Measurements from ENCODE around the gene FBXL7. TPM values are rescaled to one million over a fixed set of nuclear protein-coding genes. Genes with fewer than 3 reads are reported as not detected.

Gene FBXL7
- total RNA-seq, 1 donor from 2014 or later = not detected

- Mint-ChIP-seq H3K9me3 (peaks cover 21% of the 10 kb centered on the region), H3K4me1 (ENCODE audit: low read depth) (no peaks in the 10 kb centered on the region), H3K27me3 (ENCODE audit: low read depth) (no peaks in the 10 kb centered on the region), H3K4me3 (ENCODE audit: low read depth) (no peak overlapping the region), H3K27ac (no peak overlapping the region), H3K36me3 (ENCODE audit: low read depth) (no peaks in the 10 kb centered on the region)
- intact Hi-C loops (cut with micrococcal nuclease) = no loop called here
- DNase-seq (ENCODE audit: low spot score) = no peak
Measured at GRCh38 chr5:15554542-15554941, 54.6 kb downstream of the FBXL7 start.

- intact Hi-C loops (cut with micrococcal nuclease) = no loop called here
- H3K36me3 Mint-ChIP-seq (ENCODE audit: low read depth) = no peaks in the 10 kb centered on the region
Measured at GRCh38 chr5:15555176-15555575, 55.2 kb downstream of the FBXL7 start.

GRCh38 chr5:15558240-15558639 is 58.3 kb downstream of the FBXL7 start:
- Mint-ChIP-seq H3K36me3 (ENCODE audit: low read depth) (no peaks in the 10 kb centered on the region), H3K4me1 (ENCODE audit: low read depth) (no peaks in the 10 kb centered on the region), H3K27me3 (ENCODE audit: low read depth) (no peaks in the 10 kb centered on the region), H3K9me3 (peaks cover 23% of the 10 kb centered on the region), H3K27ac (no peak overlapping the region), H3K4me3 (ENCODE audit: low read depth) (no peak overlapping the region)
- no peak for DNase-seq (ENCODE audit: low spot score)
- intact Hi-C loops (cut with micrococcal nuclease) = no loop called here

More at GRCh38 chr5:15555176-15555575, 55.2 kb downstream of the FBXL7 start:
- Mint-ChIP-seq H3K4me3 (ENCODE audit: low read depth) (no peak overlapping the region), H3K27me3 (ENCODE audit: low read depth) (no peaks in the 10 kb centered on the region), H3K4me1 (ENCODE audit: low read depth) (no peaks in the 10 kb centered on the region), H3K9me3 (peaks cover 21% of the 10 kb centered on the region), H3K27ac (no peak overlapping the region)
- no peak for DNase-seq (ENCODE audit: low spot score)

- Mint-ChIP-seq H3K4me3 (ENCODE audit: low read depth) (no peak overlapping the region), H3K4me1 (ENCODE audit: low read depth) (no peaks in the 10 kb centered on the region), H3K27ac (no peak overlapping the region), H3K9me3 (peaks cover 23% of the 10 kb centered on the region), H3K36me3 (ENCODE audit: low read depth) (no peaks in the 10 kb centered on the region), H3K27me3 (ENCODE audit: low read depth) (no peaks in the 10 kb centered on the region)
- intact Hi-C loops (cut with micrococcal nuclease) = no loop called here
- DNase-seq (ENCODE audit: low spot score) = no peak
Measured at GRCh38 chr5:15558681-15559080, 58.7 kb downstream of the FBXL7 start.

- H3K4me1 Mint-ChIP-seq (ENCODE audit: low read depth) = no peaks in the 10 kb centered on the region
- H3K4me3 Mint-ChIP-seq (ENCODE audit: low read depth) = no peak overlapping the region
- H3K27ac Mint-ChIP-seq = no peak overlapping the region
- no peak for DNase-seq (ENCODE audit: low spot score)
- no peaks in the 10 kb centered on the region for H3K36me3 Mint-ChIP-seq (ENCODE audit: low read depth)
- H3K27me3 Mint-ChIP-seq (ENCODE audit: low read depth) = no peaks in the 10 kb centered on the region
- peaks cover 14% of the 10 kb centered on the region for H3K9me3 Mint-ChIP-seq
- intact Hi-C loops (cut with micrococcal nuclease) = no loop called here
Measured at GRCh38 chr5:15560421-15560820, 60.4 kb downstream of the FBXL7 start.

- Mint-ChIP-seq H3K27ac (no peak overlapping the region), H3K9me3 (peaks cover 6% of the 10 kb centered on the region), H3K27me3 (ENCODE audit: low read depth) (no peaks in the 10 kb centered on the region), H3K4me3 (ENCODE audit: low read depth) (no peak overlapping the region), H3K36me3 (ENCODE audit: low read depth) (no peaks in the 10 kb centered on the region), H3K4me1 (ENCODE audit: low read depth) (no peaks in the 10 kb centered on the region)
- no peak for DNase-seq (ENCODE audit: low spot score)
- intact Hi-C loops (cut with micrococcal nuclease) = no loop called here
Measured at GRCh38 chr5:15564523-15564922, 64.5 kb downstream of the FBXL7 start.

- intact Hi-C loops (cut with micrococcal nuclease) = no loop called here
- H3K27me3 Mint-ChIP-seq (ENCODE audit: low read depth) = no peaks in the 10 kb centered on the region
Measured at GRCh38 chr5:15564957-15565356, 65.0 kb downstream of the FBXL7 start.

GRCh38 chr5:15566306-15566705 is 66.3 kb downstream of the FBXL7 start:
- intact Hi-C loops (cut with micrococcal nuclease) = no loop called here
- H3K4me3 Mint-ChIP-seq (ENCODE audit: low read depth) = no peak overlapping the region

More at GRCh38 chr5:15564957-15565356, 65.0 kb downstream of the FBXL7 start:
- H3K27ac Mint-ChIP-seq = no peak overlapping the region
- H3K4me1 Mint-ChIP-seq (ENCODE audit: low read depth) = no peaks in the 10 kb centered on the region
- no peaks in the 10 kb centered on the region for H3K36me3 Mint-ChIP-seq (ENCODE audit: low read depth)
- H3K9me3 Mint-ChIP-seq = peaks cover 6% of the 10 kb centered on the region
- no peak for DNase-seq (ENCODE audit: low spot score)
- no peak overlapping the region for H3K4me3 Mint-ChIP-seq (ENCODE audit: low read depth)

GRCh38 chr5:15566789-15567188 is 66.8 kb downstream of the FBXL7 start:
- intact Hi-C loops (cut with micrococcal nuclease) = no loop called here
- Mint-ChIP-seq H3K27ac (no peak overlapping the region), H3K4me3 (ENCODE audit: low read depth) (no peak overlapping the region), H3K36me3 (ENCODE audit: low read depth) (no peaks in the 10 kb centered on the region), H3K4me1 (ENCODE audit: low read depth) (no peaks in the 10 kb centered on the region), H3K9me3 (peaks cover 3% of the 10 kb centered on the region), H3K27me3 (ENCODE audit: low read depth) (no peaks in the 10 kb centered on the region)
- DNase-seq (ENCODE audit: low spot score) = no peak

More at GRCh38 chr5:15566306-15566705, 66.3 kb downstream of the FBXL7 start:
- H3K4me1 Mint-ChIP-seq (ENCODE audit: low read depth) = no peaks in the 10 kb centered on the region
- H3K36me3 Mint-ChIP-seq (ENCODE audit: low read depth) = no peaks in the 10 kb centered on the region
- no peak for DNase-seq (ENCODE audit: low spot score)
- no peak overlapping the region for H3K27ac Mint-ChIP-seq
- no peaks in the 10 kb centered on the region for H3K27me3 Mint-ChIP-seq (ENCODE audit: low read depth)
- H3K9me3 Mint-ChIP-seq = peaks cover 6% of the 10 kb centered on the region

GRCh38 chr5:15570491-15570890 is 70.5 kb downstream of the FBXL7 start:
- no peak overlapping the region for H3K27ac Mint-ChIP-seq
- no peak for DNase-seq (ENCODE audit: low spot score)
- intact Hi-C loops (cut with micrococcal nuclease) = no loop called here
- no peak overlapping the region for H3K4me3 Mint-ChIP-seq (ENCODE audit: low read depth)
- H3K36me3 Mint-ChIP-seq (ENCODE audit: low read depth) = no peaks in the 10 kb centered on the region
- no peaks in the 10 kb centered on the region for H3K27me3 Mint-ChIP-seq (ENCODE audit: low read depth)
- H3K4me1 Mint-ChIP-seq (ENCODE audit: low read depth) = no peaks in the 10 kb centered on the region
- peaks cover 3% of the 10 kb centered on the region for H3K9me3 Mint-ChIP-seq

GRCh38 chr5:15571081-15571480 is 71.1 kb downstream of the FBXL7 start:
- Mint-ChIP-seq H3K4me3 (ENCODE audit: low read depth) (no peak overlapping the region), H3K27me3 (ENCODE audit: low read depth) (no peaks in the 10 kb centered on the region), H3K9me3 (peaks cover 3% of the 10 kb centered on the region), H3K4me1 (ENCODE audit: low read depth) (no peaks in the 10 kb centered on the region), H3K36me3 (ENCODE audit: low read depth) (no peaks in the 10 kb centered on the region), H3K27ac (no peak overlapping the region)
- intact Hi-C loops (cut with micrococcal nuclease) = no loop called here
- DNase-seq (ENCODE audit: low spot score) = no peak

GRCh38 chr5:15571618-15572017 is 71.6 kb downstream of the FBXL7 start:
- H3K4me1 Mint-ChIP-seq (ENCODE audit: low read depth) = no peaks in the 10 kb centered on the region
- no peaks in the 10 kb centered on the region for H3K36me3 Mint-ChIP-seq (ENCODE audit: low read depth)
- no peak for DNase-seq (ENCODE audit: low spot score)
- intact Hi-C loops (cut with micrococcal nuclease) = no loop called here
- peaks cover 3% of the 10 kb centered on the region for H3K9me3 Mint-ChIP-seq
- no peaks in the 10 kb centered on the region for H3K27me3 Mint-ChIP-seq (ENCODE audit: low read depth)
- no peak overlapping the region for H3K27ac Mint-ChIP-seq
- H3K4me3 Mint-ChIP-seq (ENCODE audit: low read depth) = no peak overlapping the region

- Mint-ChIP-seq H3K27ac (no peak overlapping the region), H3K36me3 (ENCODE audit: low read depth) (no peaks in the 10 kb centered on the region)
- intact Hi-C loops (cut with micrococcal nuclease) = no loop called here
Measured at GRCh38 chr5:15573590-15573989, 73.6 kb downstream of the FBXL7 start.

GRCh38 chr5:15574128-15574527 is 74.1 kb downstream of the FBXL7 start:
- intact Hi-C loops (cut with micrococcal nuclease) = no loop called here
- Mint-ChIP-seq H3K9me3 (peaks cover 3% of the 10 kb centered on the region), H3K27me3 (ENCODE audit: low read depth) (no peaks in the 10 kb centered on the region), H3K36me3 (ENCODE audit: low read depth) (no peaks in the 10 kb centered on the region), H3K4me3 (ENCODE audit: low read depth) (no peak overlapping the region), H3K4me1 (ENCODE audit: low read depth) (no peaks in the 10 kb centered on the region), H3K27ac (no peak overlapping the region)
- no peak for DNase-seq (ENCODE audit: low spot score)

More at GRCh38 chr5:15573590-15573989, 73.6 kb downstream of the FBXL7 start:
- Mint-ChIP-seq H3K27me3 (ENCODE audit: low read depth) (no peaks in the 10 kb centered on the region), H3K4me1 (ENCODE audit: low read depth) (no peaks in the 10 kb centered on the region), H3K9me3 (peaks cover 3% of the 10 kb centered on the region), H3K4me3 (ENCODE audit: low read depth) (no peak overlapping the region)
- DNase-seq (ENCODE audit: low spot score) = no peak
